Amniotic epithelial cell (primary cell): ENCODE measurements around the gene CACNA1D.

Experiments used
- DNase-seq: peaks from one replicate; pipeline ENCODE4 v3.0.0-alpha.2; 2010; ENCODE audit warnings: low read depth

The CACNA1D gene

DNA sequence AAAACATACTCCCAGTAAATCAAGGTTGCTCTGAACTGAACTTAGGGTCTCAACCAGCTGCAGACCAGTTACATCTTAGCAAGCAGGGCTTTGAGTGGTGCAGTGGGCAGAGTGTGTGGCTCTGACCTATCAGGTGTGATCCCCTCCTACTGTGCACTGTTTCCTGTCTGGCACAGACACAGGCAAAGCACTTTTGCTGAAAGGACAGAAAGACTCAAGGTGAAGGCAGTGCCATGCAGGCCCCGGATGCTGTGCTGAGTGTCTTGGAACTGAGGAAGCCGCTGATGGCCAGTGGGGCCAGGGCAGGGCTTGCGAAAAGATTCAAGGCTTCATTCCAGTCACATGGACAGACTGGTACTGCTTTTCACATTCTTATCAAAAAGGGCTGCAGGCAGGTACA is 85.2 kb downstream of the CACNA1D start:
- DNase-seq: no peak

DNA sequence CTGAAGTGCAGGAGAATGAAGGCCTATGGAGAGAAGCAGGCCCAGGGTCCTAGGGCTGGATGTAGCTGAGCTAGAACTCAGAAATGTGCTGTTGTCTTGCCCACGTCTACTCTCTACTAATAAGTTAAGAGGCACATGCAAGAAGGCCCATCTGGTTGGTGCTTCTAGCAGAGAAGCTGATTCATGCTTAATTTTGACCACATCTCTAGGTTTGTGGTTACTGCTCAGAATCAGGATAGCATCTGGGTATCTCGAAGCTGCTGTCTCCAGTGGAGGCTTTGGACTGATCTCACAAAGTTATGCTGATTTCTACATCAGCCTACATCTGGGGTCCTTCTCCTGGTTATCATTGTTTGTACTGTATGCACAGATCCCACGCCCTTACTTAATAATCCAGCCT is 87.3 kb downstream of the CACNA1D start:
- peak; percentile 69 for DNase-seq

- DNase-seq: no peak
These were observed 88.8 kb downstream of the CACNA1D start for GRCh38 chr3:53583161-53583690.

DNA sequence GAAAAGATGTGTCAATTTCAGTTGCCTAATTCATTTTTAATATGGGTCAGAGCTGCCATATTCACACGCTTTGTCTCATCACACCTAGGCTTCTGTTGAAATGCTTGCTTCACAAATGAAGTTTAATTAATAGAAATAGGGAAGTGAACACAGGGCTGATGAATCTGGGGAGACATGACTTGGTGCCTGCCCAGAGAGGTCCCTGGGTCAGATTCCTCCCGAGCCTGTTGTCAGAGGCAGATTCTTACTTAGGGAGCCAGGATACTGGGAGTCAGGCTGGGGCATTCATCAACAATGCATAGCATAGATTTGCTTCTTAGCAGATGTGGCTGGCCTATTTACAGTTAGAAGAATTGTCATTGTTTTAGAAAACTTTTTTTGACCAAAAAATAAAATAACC is 90.6 kb downstream of the CACNA1D start:
- no peak for DNase-seq

GRCh38 chr3:53585627-53586026 is 91.2 kb downstream of the CACNA1D start:
- no peak for DNase-seq

DNA sequence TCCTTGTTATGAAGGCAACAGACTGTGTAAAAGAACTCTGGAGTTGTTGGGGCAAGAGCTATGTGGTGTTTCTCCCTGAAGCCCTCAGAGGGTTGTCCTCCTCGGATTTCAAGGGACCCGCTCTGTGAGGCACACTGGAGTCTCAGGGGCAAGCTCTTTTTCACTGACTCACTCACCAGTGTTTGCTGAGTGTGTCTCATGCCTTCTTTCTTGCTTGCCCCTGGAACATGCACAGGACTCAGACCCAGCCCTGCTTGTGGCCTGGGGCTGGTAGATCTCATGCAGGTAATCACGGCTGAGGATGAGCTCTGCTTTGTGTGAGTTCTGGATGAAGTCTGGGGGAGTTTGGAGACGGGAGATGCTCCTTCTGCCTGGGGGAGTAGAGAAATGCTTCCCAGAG is 93.7 kb downstream of the CACNA1D start:
- DNase-seq: no peak

DNA sequence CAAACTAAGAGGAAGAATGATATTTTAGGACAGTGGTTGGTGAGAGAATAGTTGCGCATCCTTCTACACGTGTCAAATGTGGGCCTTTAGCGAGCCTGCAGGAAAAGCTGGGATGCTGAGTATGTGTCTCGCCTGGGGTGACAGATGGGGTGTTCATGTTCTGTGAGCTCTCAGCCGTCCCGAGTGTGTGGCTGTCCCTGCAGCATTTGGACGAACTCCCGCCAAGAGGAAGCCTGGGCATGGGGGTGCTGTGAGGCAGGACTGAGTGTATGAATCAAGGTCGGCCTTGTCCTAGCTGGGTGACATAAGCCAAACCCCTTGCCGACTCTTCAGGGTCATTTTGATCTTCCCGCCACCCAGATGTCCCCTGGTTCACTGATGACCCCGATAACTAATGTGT is 94.8 kb downstream of the CACNA1D start:
- DNase-seq: no peak

- no peak for DNase-seq
These were observed 95.4 kb downstream of the CACNA1D start for GRCh38 chr3:53589806-53590205.

- DNase-seq: no peak
These were observed 96.2 kb downstream of the CACNA1D start for GRCh38 chr3:53590606-53591005.

DNA sequence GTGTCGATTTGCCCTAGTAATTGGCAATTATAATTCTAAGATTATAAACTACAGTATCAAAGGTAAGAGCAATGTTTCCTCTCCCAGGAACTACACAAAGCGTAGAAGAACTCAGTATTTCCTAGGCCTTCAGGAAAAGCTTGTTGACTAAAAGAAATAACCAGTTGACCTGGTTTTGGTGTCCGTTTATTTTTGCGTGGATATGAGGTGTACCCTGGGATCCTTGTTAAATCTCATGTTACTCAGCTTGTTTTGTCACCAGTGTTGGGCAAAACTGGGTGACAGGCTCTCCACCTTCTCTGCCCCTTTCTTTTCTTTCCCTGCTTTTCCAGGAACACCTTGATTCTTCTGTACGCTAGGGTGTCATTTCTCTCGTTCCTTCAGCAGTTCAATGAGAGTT is 97.2 kb downstream of the CACNA1D start:
- DNase-seq: no peak

GRCh38 chr3:53592862-53593261 is 98.5 kb downstream of the CACNA1D start:
- no peak for DNase-seq

DNA sequence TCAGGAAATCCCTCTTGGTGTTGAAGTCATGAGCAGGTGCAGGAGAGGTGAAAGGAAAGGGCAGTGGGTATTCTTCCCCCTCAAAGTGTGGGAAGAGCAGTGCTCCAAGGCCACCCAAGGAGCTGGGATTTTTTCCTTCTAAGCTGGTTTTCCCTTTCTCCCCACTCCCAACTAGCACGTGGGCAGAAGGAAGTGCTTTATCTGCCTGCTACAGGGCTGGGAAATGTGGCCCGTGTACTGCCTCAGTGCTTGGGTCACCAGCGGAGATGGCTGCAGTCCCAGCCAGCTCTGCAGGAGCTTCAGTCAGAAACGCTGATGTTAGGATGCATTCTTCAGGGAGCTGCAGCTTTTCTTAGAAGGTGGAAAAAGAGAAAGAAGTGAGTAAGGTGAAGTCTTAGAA is 99.2 kb downstream of the CACNA1D start:
- DNase-seq: no peak

GRCh38 chr3:53594276-53594675 is 99.9 kb downstream of the CACNA1D start:
- DNase-seq: no peak

DNA sequence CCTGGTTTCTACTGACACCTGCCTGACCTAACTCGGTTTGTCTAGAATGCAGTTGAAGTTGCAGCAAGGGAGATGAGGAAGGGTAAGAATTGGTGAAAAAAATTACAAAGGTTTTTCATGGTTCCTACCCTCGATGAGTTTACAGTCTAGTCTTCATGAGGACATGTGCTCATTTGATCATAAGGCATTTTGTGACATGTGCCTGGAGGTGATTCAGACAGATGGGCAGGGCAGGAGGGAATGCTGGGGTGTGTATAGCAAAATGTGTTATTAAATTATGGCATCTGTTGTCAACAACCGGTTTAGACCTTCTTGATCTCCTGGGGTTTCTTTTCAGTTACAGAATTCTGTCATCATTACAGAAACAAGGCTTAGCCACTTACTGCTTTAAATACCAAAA is 101.2 kb downstream of the CACNA1D start:
- DNase-seq: no peak

DNA sequence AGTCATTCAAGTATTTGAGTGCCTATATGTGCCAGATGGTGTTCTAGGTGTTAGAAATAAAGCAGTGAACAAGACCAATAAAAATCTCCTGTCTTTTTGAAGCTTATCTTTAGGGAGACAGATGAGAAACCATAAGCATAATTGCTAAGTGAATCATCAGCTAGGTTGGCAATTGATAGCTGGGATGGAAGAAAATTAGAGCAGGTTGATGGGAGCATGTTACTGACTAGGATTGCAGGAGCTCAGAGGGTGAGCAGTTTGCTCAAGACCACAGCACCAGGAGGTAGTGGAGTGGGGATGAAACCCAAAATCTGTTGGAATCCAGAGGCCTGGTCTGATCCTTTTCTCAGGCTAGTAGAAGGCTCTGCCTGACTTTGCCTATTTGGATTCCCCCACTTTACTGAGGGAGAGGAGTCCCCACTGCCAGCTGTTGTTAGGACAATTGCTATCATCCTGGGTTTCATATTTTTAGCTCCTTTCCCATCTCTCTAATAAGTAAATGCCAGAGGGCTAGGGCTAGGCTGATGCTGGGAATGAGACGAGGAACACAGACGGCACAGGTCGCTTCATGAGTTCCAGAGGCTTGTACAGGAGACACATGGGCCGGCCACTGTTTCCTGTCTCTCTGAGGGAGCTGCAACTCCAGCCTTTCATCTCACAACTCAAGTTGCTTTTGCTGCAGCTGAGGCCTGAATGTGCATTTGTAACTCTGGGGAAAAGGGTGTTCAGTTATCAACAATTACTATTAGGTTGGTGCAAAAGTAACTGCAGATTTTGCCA is 102.9 kb downstream of the CACNA1D start:
- DNase-seq: no peak

DNA sequence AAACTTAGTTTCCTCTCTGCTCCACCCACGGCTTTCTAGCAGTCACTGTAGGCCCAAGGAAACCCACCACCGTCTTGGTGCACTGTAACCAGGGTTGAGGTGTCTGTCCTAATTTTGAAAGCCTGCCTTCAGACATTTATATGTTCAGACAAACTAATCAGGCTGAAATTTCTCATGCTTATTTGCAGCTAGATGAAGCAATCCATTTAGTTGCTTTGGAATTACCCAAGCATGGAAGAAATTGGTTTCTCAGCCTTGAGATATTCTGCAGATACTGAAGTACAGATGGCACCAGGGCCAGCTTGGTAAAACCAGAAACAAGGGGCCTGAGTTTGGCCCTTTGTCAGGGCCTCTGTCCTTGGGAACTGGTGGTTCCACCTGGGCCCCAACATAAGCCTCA is 105.4 kb downstream of the CACNA1D start:
- no peak for DNase-seq

DNA sequence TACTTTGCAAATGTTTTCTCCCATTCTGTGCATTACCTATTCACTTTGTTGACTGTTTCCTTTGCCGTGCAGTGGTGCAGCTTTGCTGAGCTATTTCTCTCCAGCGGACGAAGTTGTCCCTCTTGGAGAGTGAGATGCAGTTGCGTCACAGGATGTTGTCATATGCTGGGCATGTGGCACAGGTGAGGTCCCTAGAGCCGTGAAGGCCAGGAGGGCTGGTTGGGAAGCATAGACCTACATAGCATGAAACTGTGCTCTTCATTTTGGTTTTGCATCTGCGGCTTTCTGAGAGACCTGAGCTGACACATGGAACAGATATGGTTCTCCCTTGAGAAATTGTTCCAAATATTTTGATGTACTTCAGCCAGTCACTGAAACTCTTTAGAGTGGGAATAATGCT is 108.5 kb downstream of the CACNA1D start:
- DNase-seq: no peak

DNA sequence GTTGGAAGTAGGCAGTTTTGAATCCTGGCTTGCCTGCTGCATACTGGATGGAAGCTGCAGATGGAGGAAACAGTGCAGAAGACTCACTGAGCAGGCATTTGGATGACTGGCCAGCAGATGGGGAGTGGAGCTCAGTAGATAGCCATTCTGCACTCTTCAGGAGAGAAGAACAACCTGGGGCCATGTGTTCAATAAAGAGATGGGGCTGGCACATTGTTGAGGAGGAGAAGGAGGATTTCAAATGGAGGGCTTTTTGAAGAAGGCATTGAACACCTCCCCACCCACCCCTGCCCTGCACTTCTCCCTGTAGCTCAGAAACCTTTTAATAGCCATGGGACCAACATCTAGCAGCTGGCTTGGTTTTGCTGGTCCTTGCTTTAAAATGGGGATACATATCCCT is 109.8 kb downstream of the CACNA1D start:
- no peak for DNase-seq

DNA sequence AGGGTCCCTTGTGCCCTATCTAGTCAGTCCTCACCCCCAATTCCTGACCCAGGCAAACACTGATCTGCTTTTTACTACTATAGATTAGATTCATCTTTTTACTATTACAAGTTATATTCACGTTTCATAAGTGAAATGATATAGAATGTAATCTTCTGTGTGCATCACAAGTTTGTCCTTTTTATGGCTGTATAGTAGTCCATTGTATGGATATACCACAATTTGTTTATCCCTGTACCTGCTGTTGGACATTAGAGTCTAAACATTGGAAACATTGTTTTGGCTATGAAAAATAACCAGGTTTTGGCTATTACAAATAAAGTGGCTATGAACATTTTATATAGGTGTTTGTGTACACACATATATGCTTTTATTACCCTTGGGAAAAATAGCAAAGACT is 112.4 kb downstream of the CACNA1D start:
- DNase-seq: no peak

DNA sequence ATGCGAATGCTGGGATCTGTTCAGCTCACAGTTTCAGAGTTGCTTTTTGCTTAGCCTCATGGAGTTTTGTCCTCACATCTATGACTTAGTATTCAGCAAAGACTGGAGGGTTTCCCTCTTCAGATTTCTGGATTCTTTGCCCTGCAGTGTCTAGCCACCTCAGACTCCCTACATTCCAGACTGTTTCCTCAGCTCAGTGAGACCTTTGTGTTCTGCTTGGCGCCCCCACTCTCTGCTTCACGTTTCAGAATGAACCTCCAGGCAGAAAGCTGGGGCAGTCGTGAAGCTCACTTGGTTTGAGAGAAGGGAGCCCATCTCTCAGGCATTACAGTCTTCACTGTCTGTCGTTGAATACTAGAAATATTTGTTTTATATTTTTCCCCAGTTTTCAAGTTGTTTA is 118.1 kb downstream of the CACNA1D start:
- no peak for DNase-seq

GRCh38 chr3:53613125-53613524 is 118.7 kb downstream of the CACNA1D start:
- no peak for DNase-seq

- DNase-seq: no peak
These were observed 119.9 kb downstream of the CACNA1D start for GRCh38 chr3:53614307-53614706.

- DNase-seq: no peak
These were observed 121.9 kb downstream of the CACNA1D start for GRCh38 chr3:53616321-53616720.
